Neural cell (in vitro differentiated cells): Measurements from ENCODE around the gene ECEL1. TPM values are rescaled to one million over a fixed set of nuclear protein-coding genes. Genes with fewer than 3 reads are reported as not detected.

Experiments used
- H2AFZ ChIP-seq: fragments of 200-600, 300-800 bp; sonication (generic), shearing (Covaris generic); 2 replicates; pipeline ENCODE4 v1.6.0; 2014; ENCODE audit warnings: low read depth, mild to moderate bottlenecking, antibody characterized with exemption, low read length, moderate library complexity
- H3F3A ChIP-seq: fragments of 200-600 bp; shearing (Covaris generic); 2 replicates; pipeline ENCODE4 v1.6.1; 2016; ENCODE audit warnings: mild to moderate bottlenecking, moderate library complexity, mixed read lengths, antibody characterized with exemption, low read length; ENCODE audit not compliant: insufficient read depth, poor library complexity, severe bottlenecking
- H3K27ac ChIP-seq: fragments of 200-600, 300-800 bp; sonication (generic), shearing (Covaris generic); 2 replicates; pipeline ENCODE4 v1.5.1; 2014; ENCODE audit warnings: mild to moderate bottlenecking, low read length, moderate library complexity
- H3K27me3 ChIP-seq: fragments of 300-800, 200-600 bp; sonication (generic), shearing (Covaris generic); 2 replicates; pipeline ENCODE4 v1.6.0; 2014; ENCODE audit warnings: mild to moderate bottlenecking, low read depth, low read length, moderate library complexity; ENCODE audit not compliant: insufficient read depth
- H3K36me3 ChIP-seq: fragments of 300-800, 200-600 bp; sonication (generic), shearing (Covaris generic); 2 replicates; pipeline ENCODE4 v1.5.1; 2014; ENCODE audit warnings: mild to moderate bottlenecking, antibody characterized with exemption, low read length, moderate library complexity; ENCODE audit not compliant: insufficient read depth
- H3K4me2 ChIP-seq: fragments of 300-800, 200-600 bp; sonication (generic), shearing (Covaris generic); 2 replicates; pipeline ENCODE4 v1.6.0; 2014; ENCODE audit warnings: mild to moderate bottlenecking, low read length
- H3K4me3 ChIP-seq: fragments of 300-800, 200-600 bp; sonication (generic), shearing (Covaris generic); 2 replicates; pipeline ENCODE4 v1.5.1; 2014; ENCODE audit warnings: mild to moderate bottlenecking, low read length, moderate library complexity
- H3K79me2 ChIP-seq: fragments of 200-600 bp; shearing (Covaris generic); replicated peaks from 2 replicates; pipeline ENCODE4 v1.6.0; 2014; ENCODE audit warnings: mild to moderate bottlenecking, low read length, moderate library complexity; ENCODE audit not compliant: insufficient read depth
- H3K9ac ChIP-seq: fragments of 300-800, 200-600 bp; sonication (generic), shearing (Covaris generic); 2 replicates; pipeline ENCODE4 v1.6.1; 2016; ENCODE audit warnings: mild to moderate bottlenecking, low read length, mixed read lengths
- H3K9me2 ChIP-seq: fragments of 200-600 bp; shearing (Covaris generic); 2 replicates; pipeline ENCODE4 v1.6.1; 2016; ENCODE audit warnings: mild to moderate bottlenecking, low read length, mixed read lengths; ENCODE audit not compliant: insufficient read depth
- H3K9me3 ChIP-seq: fragments of 200-600, 300-800 bp; sonication (generic), shearing (Covaris generic); 2 replicates; pipeline ENCODE4 v1.6.1; 2016; ENCODE audit warnings: mild to moderate bottlenecking, mixed run types, low read length, moderate library complexity, mixed read lengths
- H4K20me1 ChIP-seq: fragments of 200-600 bp; shearing (Covaris generic); 2 replicates; pipeline ENCODE4 v1.6.1; 2016; ENCODE audit warnings: mild to moderate bottlenecking, mixed run types; ENCODE audit not compliant: insufficient read depth
- CTCF ChIP-seq: fragments of 450-650 bp; IDR thresholded peaks from 2 replicates; pipeline ENCODE4 v1.5.1; 2014; ENCODE audit warnings: antibody characterized with exemption, mild to moderate bottlenecking, moderate library complexity; ENCODE audit not compliant: poor library complexity, severe bottlenecking
- EP300 ChIP-seq: fragments of 450-650 bp; conservative IDR thresholded peaks from 2 replicates; pipeline ENCODE4 v1.6.1; 2014; ENCODE audit warnings: antibody characterized with exemption, mild to moderate bottlenecking, moderate library complexity; ENCODE audit not compliant: poor library complexity, severe bottlenecking
- EZH2 ChIP-seq: fragments of 200-600, 300-800 bp; shearing (Covaris generic), sonication (generic); IDR thresholded peaks from 2 replicates; pipeline ENCODE4 v1.6.1; 2014; ENCODE audit warnings: antibody characterized with exemption, low read length, borderline replicate concordance, mild to moderate bottlenecking; ENCODE audit not compliant: insufficient read depth, poor library complexity, severe bottlenecking
- MXI1 ChIP-seq: fragments of 450-650 bp; conservative IDR thresholded peaks from 2 replicates; pipeline ENCODE4 v1.6.1; 2014; ENCODE audit warnings: antibody characterized with exemption, mild to moderate bottlenecking; ENCODE audit not compliant: poor library complexity, severe bottlenecking
- POLR2AphosphoS5 ChIP-seq: IDR thresholded peaks from 2 replicates; pipeline ENCODE4 v1.6.1; 2012
- RAD21 ChIP-seq: fragments of 450-650 bp; conservative IDR thresholded peaks from 2 replicates; pipeline ENCODE4 v1.6.1; 2014; ENCODE audit warnings: antibody characterized with exemption, mild to moderate bottlenecking, moderate library complexity
- REST ChIP-seq: IDR thresholded peaks from 2 replicates; pipeline ENCODE4 v1.6.1; 2012; ENCODE audit warnings: borderline replicate concordance
- SMC3 ChIP-seq: fragments of 450-650 bp; conservative IDR thresholded peaks from 2 replicates; pipeline ENCODE4 v1.6.1; 2014; ENCODE audit warnings: antibody characterized with exemption, mild to moderate bottlenecking, moderate library complexity; ENCODE audit not compliant: poor library complexity
- TAF1 ChIP-seq: IDR thresholded peaks from 2 replicates; pipeline ENCODE4 v1.6.1; 2012; ENCODE audit warnings: low read depth
- polyA plus RNA-seq: library from polyadenylated mRNA; depleted of rRNA; stranded (reverse); fragments of >200 nt; gene quantifications from 2 replicates; pipeline ENCODE4 v1.2.3, GENCODE V29; 2014

The ECEL1 gene
- polyA plus RNA-seq, 1 donor from 2014 or later = 60.9 TPM

- Histone ChIP-seq H3K9ac (no peak overlapping the region), H3K4me2 (no peak overlapping the region), H3K9me3 (no peaks in the 10 kb centered on the region), H3K79me2 (no peaks in the 10 kb centered on the region), H2AFZ (no peak overlapping the region), H4K20me1 (no peaks in the 10 kb centered on the region), H3K9me2 (no peaks in the 10 kb centered on the region), H3K27me3 (no peaks in the 10 kb centered on the region), H3F3A (no peaks in the 10 kb centered on the region), H3K4me3 (no peak overlapping the region), H3K27ac (no peak overlapping the region), H3K36me3 (no peaks in the 10 kb centered on the region)
- TF ChIP-seq EZH2 (no peak), POLR2AphosphoS5 (no peak), EP300 (no peak), CTCF (no peak), REST (no peak), MXI1 (no peak), SMC3 (no peak), RAD21 (no peak), TAF1 (no peak)
Observed at GRCh38 chr2:232463701-232464543, 23.7 kb downstream of the ECEL1 start.

GRCh38 chr2:232460171-232460570 is 27.5 kb downstream of the ECEL1 start:
- TF ChIP-seq EZH2 = no peak
- no peak for TF ChIP-seq POLR2AphosphoS5
- TF ChIP-seq CTCF = no peak
- TF ChIP-seq EP300 = no peak
- no peak for TF ChIP-seq SMC3
- no peak for TF ChIP-seq REST
- TF ChIP-seq TAF1 = no peak
- no peak for TF ChIP-seq RAD21
- TF ChIP-seq MXI1 = no peak

More at GRCh38 chr2:232460171-232460570, 27.5 kb downstream of the ECEL1 start:
- no peaks in the 10 kb centered on the region for H3K9me2 ChIP-seq
- H2AFZ ChIP-seq = no peak overlapping the region
- no peaks in the 10 kb centered on the region for H3K36me3 ChIP-seq
- no peaks in the 10 kb centered on the region for H3K79me2 ChIP-seq
- no peaks in the 10 kb centered on the region for H3F3A ChIP-seq
- H3K9ac ChIP-seq = no peak overlapping the region
- H4K20me1 ChIP-seq = no peaks in the 10 kb centered on the region
- H3K27me3 ChIP-seq = no peaks in the 10 kb centered on the region
- no peak overlapping the region for H3K4me3 ChIP-seq
- no peaks in the 10 kb centered on the region for H3K9me3 ChIP-seq
- H3K4me2 ChIP-seq = no peak overlapping the region
- H3K27ac ChIP-seq = no peak overlapping the region
